ENCODE measurements around the gene GATM. TPM values are rescaled to one million over a fixed set of nuclear protein-coding genes. Genes with fewer than 3 reads are reported as not detected.
"Not testable (repeated sequence)": the region's sequence is repeated elsewhere in the genome, so short reads cannot be mapped to it uniquely, and the experiment has no call there.

Gene GATM
- total RNA-seq, 2 experiments from 2014 or later, result 0.62 to 1.3 TPM

DNA sequence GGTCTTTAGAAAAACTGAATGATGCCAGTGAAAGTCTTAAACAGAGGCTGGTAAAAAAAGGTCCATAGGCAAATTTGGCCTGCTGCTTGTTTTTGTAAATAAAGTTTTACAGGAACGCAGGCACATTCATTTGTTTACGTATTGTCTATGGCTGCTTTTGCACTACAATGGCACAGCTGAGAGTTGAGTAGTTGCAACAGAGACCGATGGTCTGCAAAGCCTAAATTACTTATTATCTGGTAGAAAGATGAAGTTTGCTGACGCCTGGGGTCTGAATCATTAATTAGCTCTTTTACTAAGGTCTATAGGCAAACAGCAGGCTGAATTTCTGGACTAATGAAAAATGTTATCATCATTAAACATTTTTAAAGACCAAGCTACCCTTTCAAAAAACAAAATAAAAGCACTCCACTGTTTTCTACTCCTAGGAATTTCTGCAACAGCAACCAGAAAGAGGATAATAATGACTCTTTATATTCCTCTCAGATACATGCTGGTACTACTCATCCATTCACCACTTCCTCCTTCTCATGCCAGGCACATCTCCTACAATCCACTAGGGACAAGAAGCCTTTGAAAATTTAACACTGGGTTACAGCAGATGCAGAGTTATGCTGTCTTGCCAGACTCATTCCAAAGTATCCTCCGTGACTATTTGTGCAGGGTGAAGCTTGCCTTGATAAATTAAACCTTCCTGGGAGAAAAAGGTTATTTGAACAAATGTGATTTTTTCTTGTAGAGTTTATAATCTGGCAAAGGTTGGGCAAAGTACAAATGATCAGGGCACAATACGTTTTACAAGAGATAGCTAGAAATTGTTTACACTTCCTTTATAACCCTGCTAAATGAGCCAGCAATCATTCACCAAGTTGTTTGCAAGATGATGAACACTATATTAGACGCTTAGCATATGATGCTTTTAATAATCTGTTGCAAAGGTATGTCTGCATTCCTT lies 6.0 kb downstream of the GATM start:
- peaks cover 7% of the 10 kb centered on the region for H3K4me1 Mint-ChIP-seq (ENCODE audit: low read depth)
- ChIA-PET CTCF (no interaction called here), POLR2A (interaction anchor here (0.7 kb wide), 1 partner anchor 701 kb away, joined by 3 read pairs; no protein-coding TSS in a partner anchor)
- H3K4me3 Mint-ChIP-seq, result no peak overlapping the region
- H3K27me3 Mint-ChIP-seq, result peaks cover 42% of the 10 kb centered on the region
- DNase-seq, result no peak
- H3K36me3 Mint-ChIP-seq, result no peaks in the 10 kb centered on the region
- no peak overlapping the region for H3K27ac Mint-ChIP-seq
- intact Hi-C loops (cut with micrococcal nuclease), result no loop called here
- H3K9me3 Mint-ChIP-seq, result no peaks in the 10 kb centered on the region

DNA sequence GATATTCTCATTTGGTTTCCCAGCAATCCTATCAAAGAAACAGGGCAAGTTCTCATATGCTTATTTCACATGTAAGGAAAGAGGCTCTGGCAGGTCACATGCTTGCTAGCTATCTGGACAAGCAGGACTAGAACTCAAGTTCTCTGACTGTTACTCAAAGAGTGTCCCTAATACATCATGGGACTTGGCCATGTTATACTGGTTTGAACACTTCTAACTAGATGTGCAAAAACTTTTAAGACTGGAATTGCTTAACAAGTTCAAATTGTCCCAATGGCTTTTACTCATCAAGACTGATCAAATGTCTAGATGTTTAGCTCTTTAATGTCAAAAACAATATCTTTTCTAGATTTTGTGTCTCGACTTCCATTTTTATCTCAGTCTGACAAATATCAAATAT lies 6.8 kb downstream of the GATM start:
- no peak for DNase-seq
- no peak overlapping the region for H3K27ac Mint-ChIP-seq
- intact Hi-C loops (cut with micrococcal nuclease), result no loop called here
- H3K27me3 Mint-ChIP-seq, result peaks cover 35% of the 10 kb centered on the region
- no peak overlapping the region for H3K4me3 Mint-ChIP-seq
- no peaks in the 10 kb centered on the region for H3K36me3 Mint-ChIP-seq
- H3K4me1 Mint-ChIP-seq (ENCODE audit: low read depth), result peaks cover under 1% of the 10 kb centered on the region
- POLR2A ChIA-PET, result interaction anchor here (0.7 kb wide), 1 partner anchor 701 kb away, joined by 3 read pairs; no protein-coding TSS in a partner anchor
- H3K9me3 Mint-ChIP-seq, result no peaks in the 10 kb centered on the region
- CTCF ChIA-PET, result no interaction called here

DNA sequence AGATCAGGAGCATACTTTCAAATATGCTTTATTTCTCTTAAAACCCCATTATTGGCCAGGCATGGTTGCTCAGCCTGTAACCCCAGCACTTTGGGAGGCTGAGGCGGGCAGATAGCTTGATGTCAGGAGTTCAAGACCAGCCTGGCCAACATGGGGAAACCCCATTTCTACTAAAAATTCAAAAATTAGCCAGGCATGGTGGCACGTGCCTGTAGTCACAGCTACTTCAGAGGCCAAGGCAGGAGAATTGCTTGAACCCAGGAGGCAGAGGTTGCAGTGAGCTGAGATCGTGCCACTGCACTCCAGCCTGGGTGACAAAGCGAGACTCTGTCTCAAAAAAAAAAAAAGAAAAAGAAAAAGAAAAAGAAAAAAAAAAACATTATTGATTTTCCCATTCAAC lies 8.3 kb downstream of the GATM start:
- H3K27me3 Mint-ChIP-seq, result peaks cover 21% of the 10 kb centered on the region
- H3K4me3 Mint-ChIP-seq; intact Hi-C loops (cut with micrococcal nuclease); H3K36me3 Mint-ChIP-seq; DNase-seq; POLR2A ChIA-PET; H3K27ac Mint-ChIP-seq; H3K4me1 Mint-ChIP-seq (ENCODE audit: low read depth); H3K9me3 Mint-ChIP-seq; CTCF ChIA-PET: not testable (repeated sequence)

- H3K27me3 Mint-ChIP-seq, result peaks cover 12% of the 10 kb centered on the region
- POLR2A ChIA-PET; H3K36me3 Mint-ChIP-seq; H3K4me3 Mint-ChIP-seq; DNase-seq; H3K4me1 Mint-ChIP-seq (ENCODE audit: low read depth); intact Hi-C loops (cut with micrococcal nuclease); H3K27ac Mint-ChIP-seq; H3K9me3 Mint-ChIP-seq; CTCF ChIA-PET: not testable (repeated sequence)
These were observed 11.1 kb downstream of the GATM start for GRCh38 chr15:45367222-45367621.

- no peak overlapping the region for H3K27ac Mint-ChIP-seq
- H3K9me3 Mint-ChIP-seq, result no peaks in the 10 kb centered on the region
- H3K4me3 Mint-ChIP-seq, result no peak overlapping the region
- no peaks in the 10 kb centered on the region for H3K4me1 Mint-ChIP-seq (ENCODE audit: low read depth)
- no peaks in the 10 kb centered on the region for H3K36me3 Mint-ChIP-seq
- intact Hi-C loops (cut with micrococcal nuclease), result no loop called here
- no peak for DNase-seq
- peaks cover 2% of the 10 kb centered on the region for H3K27me3 Mint-ChIP-seq
- POLR2A ChIA-PET, result no interaction called here
- CTCF ChIA-PET, result interaction anchor here (0.7 kb wide), 1 partner anchor 433 kb away, joined by 3 read pairs; no protein-coding TSS in a partner anchor
These were observed 14.1 kb downstream of the GATM start for GRCh38 chr15:45364271-45364670.

DNA sequence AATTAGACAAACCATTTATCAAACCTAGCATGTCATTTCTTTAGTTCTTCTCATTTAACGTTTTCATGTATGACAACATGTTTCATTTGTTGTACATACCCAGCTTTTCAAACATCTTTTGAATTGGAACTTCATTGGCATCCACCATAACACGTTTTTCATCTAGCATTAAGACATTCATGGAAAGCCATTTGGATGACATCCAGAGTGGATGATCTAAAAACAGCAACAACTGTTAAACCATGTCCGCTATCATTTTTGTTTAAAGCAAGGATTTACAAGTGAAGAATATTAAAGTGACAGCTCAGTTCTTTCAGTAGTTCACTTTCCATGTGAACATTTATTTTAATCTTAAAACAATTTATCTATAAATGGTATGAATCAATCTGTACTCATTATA lies 14.5 kb downstream of the GATM start:
- ChIA-PET CTCF (interaction anchor here (0.7 kb wide), 1 partner anchor 433 kb away, joined by 3 read pairs; no protein-coding TSS in a partner anchor), POLR2A (no interaction called here)
- no peaks in the 10 kb centered on the region for H3K4me1 Mint-ChIP-seq (ENCODE audit: low read depth)
- no peaks in the 10 kb centered on the region for H3K36me3 Mint-ChIP-seq
- peaks cover 1% of the 10 kb centered on the region for H3K27me3 Mint-ChIP-seq
- intact Hi-C loops (cut with micrococcal nuclease), result no loop called here
- H3K9me3 Mint-ChIP-seq, result no peaks in the 10 kb centered on the region
- H3K27ac Mint-ChIP-seq, result no peak overlapping the region
- DNase-seq, result no peak
- H3K4me3 Mint-ChIP-seq, result no peak overlapping the region

- peaks cover 1% of the 10 kb centered on the region for H3K27me3 Mint-ChIP-seq
- intact Hi-C loops (cut with micrococcal nuclease), result no loop called here
- ChIA-PET POLR2A (no interaction called here), CTCF (interaction anchor here (1.1 kb wide), 1 partner anchor 38 kb away, joined by 3 read pairs; no protein-coding TSS in a partner anchor)
- DNase-seq, result no peak
- no peaks in the 10 kb centered on the region for H3K4me1 Mint-ChIP-seq (ENCODE audit: low read depth)
- no peak overlapping the region for H3K27ac Mint-ChIP-seq
- H3K36me3 Mint-ChIP-seq, result no peaks in the 10 kb centered on the region
- no peaks in the 10 kb centered on the region for H3K9me3 Mint-ChIP-seq
- no peak overlapping the region for H3K4me3 Mint-ChIP-seq
These were observed 15.0 kb downstream of the GATM start for GRCh38 chr15:45363334-45363733.

DNA sequence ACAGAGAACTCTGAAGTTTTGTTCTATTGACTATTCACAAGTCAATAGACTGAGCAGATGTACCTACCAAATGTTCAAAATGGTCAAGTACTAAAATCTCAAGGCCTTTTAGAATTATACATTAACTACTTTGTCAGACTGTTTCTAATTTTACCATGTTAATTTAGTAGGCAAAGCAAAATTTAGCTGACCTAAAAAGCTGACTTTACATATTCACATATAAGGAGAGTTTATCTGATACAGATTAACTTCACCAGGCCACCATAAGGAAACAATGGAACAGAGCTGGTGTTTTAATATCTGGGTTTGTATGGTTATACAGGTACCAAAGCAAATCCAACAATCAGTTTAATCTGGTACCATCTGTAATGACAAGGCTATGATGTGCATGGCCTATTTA lies 15.9 kb downstream of the GATM start:
- no peaks in the 10 kb centered on the region for H3K4me1 Mint-ChIP-seq (ENCODE audit: low read depth)
- intact Hi-C loops (cut with micrococcal nuclease), result no loop called here
- H3K4me3 Mint-ChIP-seq, result no peak overlapping the region
- DNase-seq, result no peak
- H3K9me3 Mint-ChIP-seq, result no peaks in the 10 kb centered on the region
- no peaks in the 10 kb centered on the region for H3K27me3 Mint-ChIP-seq
- POLR2A ChIA-PET, result no interaction called here
- H3K27ac Mint-ChIP-seq, result no peak overlapping the region
- no peaks in the 10 kb centered on the region for H3K36me3 Mint-ChIP-seq
- CTCF ChIA-PET, result interaction anchor here (1.0 to 1.1 kb wide), 2 partner anchors 13 to 39 kb away, joined by 3 read pairs; no protein-coding TSS in a partner anchor

- Mint-ChIP-seq H3K36me3 (no peaks in the 10 kb centered on the region), H3K27ac (no peak overlapping the region), H3K27me3 (no peaks in the 10 kb centered on the region), H3K4me1 (ENCODE audit: low read depth) (no peaks in the 10 kb centered on the region), H3K9me3 (no peaks in the 10 kb centered on the region), H3K4me3 (no peak overlapping the region)
- CTCF ChIA-PET, result interaction anchor here (1.0 kb wide), 1 partner anchor 14 kb away, joined by 3 read pairs; no protein-coding TSS in a partner anchor
- DNase-seq, result no peak
- POLR2A ChIA-PET, result no interaction called here
- intact Hi-C loops (cut with micrococcal nuclease), result no loop called here
These were observed 16.5 kb downstream of the GATM start for GRCh38 chr15:45361878-45362277.

GRCh38 chr15:45355860-45356259 lies 22.5 kb downstream of the GATM start:
- ChIA-PET POLR2A (no interaction called here), CTCF (interaction anchor here (0.7 kb wide), 1 partner anchor 235 kb away, joined by 3 read pairs; no protein-coding TSS in a partner anchor)
- H3K36me3 Mint-ChIP-seq, result no peaks in the 10 kb centered on the region
- no peak for DNase-seq
- H3K9me3 Mint-ChIP-seq, result no peaks in the 10 kb centered on the region
- H3K27ac Mint-ChIP-seq, result no peak overlapping the region
- H3K27me3 Mint-ChIP-seq, result peaks cover 2% of the 10 kb centered on the region
- intact Hi-C loops (cut with micrococcal nuclease), result no loop called here
- no peaks in the 10 kb centered on the region for H3K4me1 Mint-ChIP-seq (ENCODE audit: low read depth)
- no peak overlapping the region for H3K4me3 Mint-ChIP-seq

DNA sequence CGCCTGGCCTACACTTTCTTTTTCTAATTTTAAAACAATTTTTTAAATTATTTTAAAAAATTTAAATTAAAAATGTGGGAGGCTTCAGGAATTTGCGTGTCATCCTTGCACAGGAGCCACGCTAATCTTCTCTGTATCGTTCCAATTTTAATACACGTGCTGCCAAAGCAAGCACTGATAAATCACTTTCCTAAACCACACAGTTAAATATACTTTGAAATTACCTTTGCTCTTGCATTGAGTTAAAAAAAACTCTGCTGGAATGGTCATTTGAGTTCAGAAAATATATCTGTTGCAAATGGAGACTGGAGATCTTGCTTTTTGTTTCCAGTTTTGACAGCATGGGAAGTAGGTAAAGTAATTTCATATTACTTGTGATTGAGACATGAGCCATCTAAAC lies 23.6 kb downstream of the GATM start:
- no peaks in the 10 kb centered on the region for H3K36me3 Mint-ChIP-seq
- H3K9me3 Mint-ChIP-seq, result no peaks in the 10 kb centered on the region
- CTCF ChIA-PET, result no interaction called here
- H3K4me3 Mint-ChIP-seq, result no peak overlapping the region
- POLR2A ChIA-PET, result no interaction called here
- intact Hi-C loops (cut with micrococcal nuclease), result no loop called here
- no peak overlapping the region for H3K27ac Mint-ChIP-seq
- DNase-seq, result no peak
- no peaks in the 10 kb centered on the region for H3K4me1 Mint-ChIP-seq (ENCODE audit: low read depth)
- peaks cover 3% of the 10 kb centered on the region for H3K27me3 Mint-ChIP-seq

- Mint-ChIP-seq H3K27ac (no peak overlapping the region), H3K27me3 (peaks cover 25% of the 10 kb centered on the region), H3K4me3 (no peak overlapping the region), H3K9me3 (no peaks in the 10 kb centered on the region), H3K36me3 (no peaks in the 10 kb centered on the region), H3K4me1 (ENCODE audit: low read depth) (no peaks in the 10 kb centered on the region)
- ChIA-PET CTCF (interaction anchor here (0.6 to 1.2 kb wide), 2 partner anchors 43 to 383 kb away, joined by 3 read pairs; no protein-coding TSS in a partner anchor), POLR2A (no interaction called here)
- intact Hi-C loops (cut with micrococcal nuclease), result no loop called here
- DNase-seq, result no peak
These were observed 27.1 kb downstream of the GATM start for GRCh38 chr15:45351227-45351626.
